ENCODE results near the gene TMEM60.
A peak's percentile ranks its signal among the peaks of the same experiment; 100 is the strongest.
"Not testable (repeated sequence)": the region's sequence is repeated elsewhere in the genome, so short reads cannot be mapped to it uniquely, and the experiment has no call there.

The TMEM60 gene, protein sequence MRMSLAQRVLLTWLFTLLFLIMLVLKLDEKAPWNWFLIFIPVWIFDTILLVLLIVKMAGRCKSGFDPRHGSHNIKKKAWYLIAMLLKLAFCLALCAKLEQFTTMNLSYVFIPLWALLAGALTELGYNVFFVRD

DNA sequence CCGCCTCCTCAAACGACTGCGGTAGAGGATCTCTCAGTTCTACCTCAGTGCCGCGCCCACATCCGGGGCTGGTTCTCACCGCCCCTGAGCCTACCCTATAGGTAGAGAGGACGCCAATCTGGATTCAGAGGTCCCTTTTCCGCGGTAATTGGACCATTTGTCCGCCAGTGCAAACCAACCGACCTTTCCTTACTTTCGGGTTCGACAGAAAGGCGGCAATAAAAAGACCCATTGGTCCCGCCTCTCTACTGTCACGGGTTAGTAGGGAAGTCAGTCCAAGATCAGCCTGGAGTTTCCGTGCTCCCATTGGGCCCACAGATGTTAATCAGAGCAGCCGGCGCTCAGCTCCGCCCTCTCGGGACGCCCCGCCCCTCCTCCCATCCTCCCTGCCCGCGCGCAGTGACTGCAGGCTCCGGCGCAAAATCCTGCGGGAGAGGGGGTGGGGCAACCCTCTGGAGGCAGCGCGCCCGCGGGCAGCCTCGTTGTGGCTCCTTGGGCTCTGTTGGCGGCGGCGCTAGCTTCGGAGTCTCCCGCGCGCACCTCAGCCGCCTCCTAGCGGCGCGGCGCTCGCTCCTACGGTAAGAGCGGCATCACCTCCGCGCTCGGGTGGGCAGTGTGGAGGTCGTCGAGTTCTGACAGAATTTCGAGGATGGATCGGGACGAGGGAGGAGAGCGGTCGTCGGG is at the start of gene TMEM60, which contains the start of gene PHTF2:
TSS of gene TMEM60 (minus strand) at position 41 of the 684 bp plus-strand sequence. CDS start 4,061 bp downstream, outside the sequence.
TSS of gene PHTF2 (plus strand) at position 380 of the 684 bp plus-strand sequence.
- DNase-seq = peak; percentile 79 to 100 (median 98)

DNA sequence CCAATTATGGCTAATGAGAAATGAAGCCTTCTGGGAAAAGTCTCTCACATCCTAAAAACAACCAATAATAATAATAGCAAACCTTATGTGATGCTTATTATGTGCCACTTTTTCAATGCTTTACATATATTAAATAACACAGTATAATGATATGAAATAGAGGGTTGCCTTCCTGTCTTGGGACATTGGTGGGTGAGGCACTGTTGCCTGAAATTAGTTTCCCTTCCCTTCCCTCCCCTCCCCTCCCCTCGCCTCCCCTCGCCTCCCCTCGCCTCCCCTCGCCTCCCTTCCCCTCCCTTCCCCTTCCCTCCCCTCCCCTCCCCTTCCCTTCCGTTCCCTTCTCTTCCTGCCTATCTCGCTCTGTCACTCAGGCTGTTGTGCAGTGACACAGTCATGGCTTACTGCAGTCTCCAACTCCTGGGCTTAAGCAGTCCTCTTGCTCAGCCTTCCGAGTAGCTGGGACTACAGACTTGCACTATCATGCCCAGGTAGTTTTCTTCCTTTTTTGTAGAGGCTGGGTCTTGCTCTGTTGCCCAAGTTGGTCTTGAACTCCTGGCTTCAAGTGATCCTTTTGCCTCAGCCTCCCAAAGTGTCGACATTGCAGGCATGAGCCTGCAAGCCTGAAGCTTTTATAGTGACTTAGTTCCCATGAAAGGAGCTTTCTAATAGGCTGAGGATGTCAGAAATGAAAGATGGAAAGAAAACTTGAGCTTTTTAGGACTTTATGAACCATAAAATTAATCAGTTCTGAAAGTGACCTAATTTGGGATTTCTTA is 48.3 kb upstream of the TMEM60 start:
- no peak for DNase-seq

DNA sequence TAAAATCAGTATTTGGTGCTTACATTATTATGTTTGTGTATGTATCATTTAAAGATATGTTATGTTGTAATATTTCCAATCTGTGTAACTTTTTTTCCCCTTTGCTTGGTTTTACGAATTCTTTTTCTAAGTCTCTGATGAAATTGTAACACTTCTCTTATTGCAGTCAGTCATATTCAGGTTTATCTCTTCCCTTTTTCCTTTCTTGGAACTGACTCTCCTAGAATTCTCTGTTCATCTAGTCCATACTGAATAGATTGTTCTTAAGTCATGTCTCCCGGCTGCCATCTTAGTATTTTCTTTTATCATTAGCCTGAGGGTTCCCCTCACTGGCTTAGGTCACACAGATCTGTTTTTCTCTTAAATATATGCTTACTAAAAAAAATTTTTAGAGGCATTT is 45.0 kb upstream of the TMEM60 start:
- DNase-seq = no peak

DNA sequence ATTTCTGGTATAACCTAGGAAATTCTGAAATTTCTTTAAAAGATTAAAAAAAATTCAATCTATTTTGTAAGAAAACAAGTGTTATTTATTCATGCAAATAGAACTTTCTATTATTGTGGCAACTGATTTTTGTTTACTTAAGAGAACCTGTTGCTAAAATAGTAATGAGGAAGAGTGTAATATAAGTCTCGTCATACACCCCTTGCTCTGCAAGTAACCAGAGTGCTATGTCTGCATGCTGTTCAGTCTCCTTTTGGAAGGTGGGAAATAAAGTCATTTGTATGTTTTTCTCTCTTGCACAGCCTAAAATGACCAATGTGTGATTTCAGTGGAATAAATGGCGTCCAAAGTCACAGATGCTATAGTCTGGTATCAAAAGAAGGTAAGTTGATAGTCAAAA is 41.7 kb upstream of the TMEM60 start:
- no peak for DNase-seq

DNA sequence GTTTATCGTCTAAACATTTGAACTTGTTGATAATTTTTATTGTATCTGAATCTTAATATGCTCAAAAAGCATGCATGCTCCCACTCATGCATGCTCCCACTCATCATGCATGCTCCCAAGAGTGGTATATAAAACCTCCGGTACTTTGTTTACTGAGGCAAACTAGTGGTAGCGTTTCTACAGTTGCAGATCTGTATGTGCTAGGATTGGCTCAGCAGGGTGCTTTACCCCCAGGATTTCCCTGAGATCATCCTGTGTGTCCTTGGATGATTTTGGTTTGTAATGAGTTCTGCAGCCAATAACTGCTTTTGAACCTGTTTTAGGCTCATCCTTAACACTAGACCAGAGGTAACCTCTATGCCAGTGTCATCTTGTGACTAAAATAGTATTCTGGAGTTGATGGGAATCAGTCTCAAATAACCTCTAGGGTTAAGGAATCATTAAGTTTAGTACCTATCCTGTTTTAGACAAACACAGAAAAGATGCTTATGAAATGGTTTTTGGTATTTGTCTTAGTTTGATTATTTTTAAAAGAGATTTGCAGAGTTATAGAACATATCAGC is 40.8 kb upstream of the TMEM60 start:
- no peak for DNase-seq

DNA sequence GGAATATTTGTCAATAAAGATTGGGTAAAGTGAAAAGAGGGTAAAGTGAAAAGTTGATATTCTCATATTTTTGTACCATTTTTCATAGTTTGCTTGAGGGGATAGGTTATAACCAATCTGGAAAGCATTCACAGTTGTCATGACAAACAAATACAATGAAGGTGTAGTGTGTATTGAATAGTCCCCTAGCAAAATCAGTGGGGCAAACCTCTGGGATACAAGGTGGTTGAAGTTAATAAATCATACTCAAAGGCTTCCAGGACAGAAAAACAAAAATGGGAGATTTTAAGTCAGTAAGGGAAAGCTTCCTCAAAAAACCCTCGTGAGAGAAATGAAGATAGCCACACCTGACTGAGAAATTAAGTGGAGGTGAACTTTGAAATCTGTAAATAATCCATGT is 39.7 kb upstream of the TMEM60 start:
- no peak for DNase-seq

DNA sequence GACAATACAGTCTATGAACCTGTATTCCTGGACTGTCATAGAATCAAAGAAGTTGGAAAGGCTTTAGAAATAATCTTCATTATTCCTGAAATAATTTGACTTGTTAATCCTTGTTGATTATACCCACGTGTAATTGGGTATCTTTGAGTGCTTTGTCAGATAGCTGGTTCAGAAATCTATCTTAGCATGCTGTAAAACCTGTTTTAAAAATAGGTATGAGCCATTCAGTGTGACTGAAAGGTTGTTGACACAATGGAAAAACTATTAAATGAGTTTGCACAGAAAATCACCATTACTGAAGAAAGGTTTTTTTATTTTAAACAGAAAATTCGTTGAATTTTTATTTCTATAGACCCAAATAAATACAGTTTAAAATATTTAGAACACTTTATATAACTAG is 39.0 kb upstream of the TMEM60 start:
- DNase-seq = no peak

DNA sequence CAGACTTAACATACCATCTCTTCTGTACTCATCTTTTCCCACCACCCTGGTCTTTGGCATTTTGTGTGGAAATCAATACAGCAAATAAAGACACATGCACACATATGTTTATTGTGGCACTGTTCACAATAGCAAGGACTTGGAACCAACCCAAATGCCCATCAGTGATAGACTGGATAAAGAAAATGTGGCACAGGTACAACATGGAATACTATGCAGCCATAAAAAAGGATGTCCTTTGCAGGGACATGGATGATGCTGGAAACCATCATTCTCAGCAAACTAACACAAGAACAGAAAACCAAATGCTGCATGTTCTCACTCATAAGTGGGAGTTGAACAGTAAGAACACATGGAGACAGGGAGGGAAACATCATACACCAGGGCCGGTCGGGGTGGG is 38.2 kb upstream of the TMEM60 start:
- DNase-seq = not testable (repeated sequence)

DNA sequence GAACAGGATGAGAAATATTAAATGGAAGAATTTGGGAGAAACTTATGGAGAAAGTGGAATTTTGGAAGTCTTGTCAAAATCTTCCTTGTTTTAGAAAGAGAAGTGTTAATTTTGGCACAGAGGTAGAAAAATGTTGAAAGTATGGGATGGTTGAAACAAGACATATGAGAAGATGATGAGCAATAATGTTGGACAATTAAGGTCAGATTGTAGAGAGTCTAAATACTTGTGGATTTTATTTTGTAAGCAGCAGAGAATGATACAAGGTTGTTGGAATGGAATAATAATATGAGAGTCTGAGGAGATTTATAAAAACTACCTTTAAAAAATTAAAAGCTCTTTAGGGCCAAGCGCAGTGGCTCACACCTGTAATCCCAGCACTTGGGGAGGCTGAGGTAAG is 34.9 kb upstream of the TMEM60 start:
- DNase-seq = no peak

DNA sequence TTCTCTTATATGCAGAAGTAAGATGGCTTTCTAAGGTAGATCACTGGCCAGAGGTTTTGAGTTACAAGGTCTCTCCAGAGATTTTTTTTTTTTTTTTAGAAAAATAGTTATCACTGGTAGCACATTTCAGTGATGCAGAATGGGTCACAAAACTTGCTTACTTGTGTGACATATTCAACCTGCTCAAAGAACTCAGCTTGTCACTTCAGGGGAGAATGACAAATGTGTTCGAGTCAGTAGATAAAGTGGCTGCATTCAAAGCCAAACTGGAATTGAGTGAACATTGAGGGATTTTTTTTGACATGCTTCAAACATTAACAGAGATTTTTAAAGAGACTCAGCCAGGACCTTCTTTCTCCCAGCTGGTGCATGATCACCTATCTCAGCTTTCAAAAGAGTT is 33.7 kb upstream of the TMEM60 start:
- no peak for DNase-seq

DNA sequence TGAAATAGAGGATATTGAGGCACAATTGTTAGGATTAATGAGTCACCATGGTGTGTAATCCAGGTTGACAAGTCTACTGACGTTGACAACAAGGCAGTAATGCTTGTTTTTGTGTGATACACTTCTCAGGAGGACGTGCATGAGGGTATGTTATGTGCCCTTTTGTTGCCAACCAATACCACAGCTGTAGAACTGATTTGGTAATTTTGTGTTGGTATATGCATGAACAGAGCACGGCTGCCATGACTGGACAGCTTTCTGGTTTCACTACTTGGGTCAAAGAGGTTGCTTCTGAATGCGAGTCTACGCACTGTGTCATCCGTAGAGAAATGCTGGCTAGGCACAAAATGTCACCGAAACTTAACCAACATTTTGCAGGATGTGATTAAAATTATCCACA is 33.2 kb upstream of the TMEM60 start:
- no peak for DNase-seq

DNA sequence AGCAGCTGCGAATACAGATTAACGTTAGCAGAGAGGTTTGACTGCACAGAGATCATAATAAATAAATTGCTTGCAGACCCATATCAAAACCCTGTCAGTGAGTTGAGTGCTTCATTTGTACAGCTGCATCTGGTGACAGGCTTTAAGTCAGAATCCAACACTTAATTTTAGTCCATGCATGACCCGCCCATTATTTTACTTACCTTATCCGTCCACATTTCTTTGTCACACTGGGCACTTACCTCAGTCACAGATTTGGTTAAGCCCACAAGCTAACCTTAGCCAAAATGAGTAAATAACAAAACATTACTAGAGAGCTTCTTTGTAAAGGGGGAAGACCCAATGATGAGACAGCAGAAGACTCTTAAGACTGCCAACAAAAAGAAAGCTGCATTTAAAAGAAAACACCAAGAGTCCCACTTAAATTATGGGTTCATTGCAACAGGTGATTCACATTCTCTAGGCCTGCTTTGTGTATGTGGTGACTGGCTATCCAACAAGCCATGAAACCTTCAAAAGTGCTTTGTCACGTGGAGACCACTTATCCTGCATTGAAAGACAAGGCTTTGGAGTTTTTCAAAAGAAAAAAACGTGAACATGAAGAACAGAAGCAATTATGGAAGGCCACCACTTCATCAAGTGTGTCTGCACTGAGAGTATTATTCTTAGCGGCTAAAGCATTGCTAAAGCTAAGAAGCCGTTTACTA is 32.6 kb upstream of the TMEM60 start:
- no peak for DNase-seq

DNA sequence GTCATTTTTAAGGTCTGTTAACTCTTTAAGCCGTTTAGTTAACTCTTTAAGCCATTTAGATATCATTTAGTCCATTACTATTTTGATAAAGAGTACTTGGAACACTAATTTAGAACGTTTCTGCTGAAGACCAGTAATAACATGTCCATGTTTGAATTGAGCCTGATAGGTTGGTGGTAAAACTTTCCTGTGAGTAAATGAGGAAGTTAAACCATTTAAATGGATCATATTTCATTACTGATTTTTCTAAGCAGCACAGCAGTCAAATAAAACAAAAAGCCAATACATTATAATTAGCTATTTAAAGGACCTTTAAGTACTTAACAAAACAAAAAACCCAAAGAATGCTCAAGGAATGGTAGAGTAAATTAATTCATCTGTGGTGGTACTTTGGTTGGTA is 29.8 kb upstream of the TMEM60 start:
- DNase-seq = no peak

DNA sequence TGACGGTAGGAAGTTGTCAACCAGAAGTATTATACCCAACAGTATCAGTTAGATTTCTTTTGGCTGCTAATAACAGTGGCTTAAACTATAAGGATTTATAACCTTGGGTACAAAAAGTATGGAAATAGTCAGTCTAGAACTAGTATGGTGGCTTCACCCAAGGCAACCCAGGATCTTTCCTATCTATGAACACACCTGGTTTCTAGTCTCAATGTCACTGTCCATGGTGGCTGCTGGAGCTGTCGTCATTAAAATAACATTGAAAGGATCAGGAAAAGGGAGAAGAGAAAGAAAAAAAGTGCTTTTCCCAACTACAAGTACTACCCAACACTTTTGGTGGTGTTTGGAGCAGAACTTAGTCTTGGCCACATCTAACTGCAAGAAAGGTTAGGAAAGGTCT is 28.1 kb upstream of the TMEM60 start:
- no peak for DNase-seq

DNA sequence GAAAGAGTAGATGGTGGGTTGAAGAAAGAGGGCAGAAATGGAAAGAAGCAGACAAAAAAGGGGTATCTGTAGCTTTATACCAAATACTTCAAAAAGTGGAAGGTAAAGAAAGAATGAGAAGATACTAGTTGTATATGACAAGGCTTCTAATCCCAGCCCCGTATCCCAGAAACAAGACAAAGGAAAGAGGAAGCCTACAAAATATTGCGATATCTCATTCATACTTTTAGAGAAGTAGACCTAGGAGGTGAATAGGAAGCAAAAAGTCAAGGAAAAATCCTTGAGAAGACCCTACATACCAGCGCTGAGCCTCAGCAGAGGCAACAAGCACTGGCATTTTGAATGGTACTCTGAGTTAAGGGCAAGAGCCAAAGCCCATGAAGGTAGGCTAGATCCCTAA is 26.9 kb upstream of the TMEM60 start:
- no peak for DNase-seq

DNA sequence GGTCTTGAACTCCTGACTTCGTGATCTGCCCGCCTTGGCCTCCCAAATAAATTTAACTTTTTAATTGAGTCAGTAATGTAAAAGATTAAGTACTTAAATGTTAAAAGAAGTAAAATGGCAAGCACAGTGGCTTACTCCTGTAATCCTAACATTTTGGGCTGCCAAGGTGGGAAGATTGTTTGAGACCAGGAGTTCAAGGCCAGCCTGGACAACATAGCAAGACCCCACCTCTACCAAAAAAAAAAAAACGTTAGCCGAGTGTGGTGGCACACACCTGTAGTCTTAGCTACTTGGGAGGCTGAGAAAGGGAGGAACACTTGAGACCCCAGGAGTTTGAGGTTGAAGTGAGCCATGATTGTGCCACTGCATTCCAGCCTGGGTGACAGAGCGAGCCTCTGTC is 26.4 kb upstream of the TMEM60 start:
- DNase-seq = no peak

DNA sequence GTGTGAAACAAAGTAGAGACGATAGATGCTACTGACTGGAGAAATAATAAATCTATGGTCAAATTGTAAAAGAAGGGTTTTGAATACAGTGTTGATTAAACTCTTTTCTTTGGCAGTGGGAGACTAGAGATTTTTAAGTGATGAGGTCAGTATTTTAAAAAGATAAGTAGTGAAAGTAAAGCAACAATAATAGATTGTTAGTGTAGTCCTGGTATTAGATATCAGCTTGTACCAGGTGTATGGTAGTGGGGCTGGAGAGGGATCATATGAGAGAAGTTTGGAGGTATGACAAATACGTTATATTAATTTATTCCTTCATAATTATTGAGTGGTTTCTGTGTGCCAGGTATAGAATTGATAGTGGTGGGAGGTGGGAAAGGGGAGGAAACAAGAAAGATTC is 25.6 kb upstream of the TMEM60 start:
- DNase-seq = no peak

DNA sequence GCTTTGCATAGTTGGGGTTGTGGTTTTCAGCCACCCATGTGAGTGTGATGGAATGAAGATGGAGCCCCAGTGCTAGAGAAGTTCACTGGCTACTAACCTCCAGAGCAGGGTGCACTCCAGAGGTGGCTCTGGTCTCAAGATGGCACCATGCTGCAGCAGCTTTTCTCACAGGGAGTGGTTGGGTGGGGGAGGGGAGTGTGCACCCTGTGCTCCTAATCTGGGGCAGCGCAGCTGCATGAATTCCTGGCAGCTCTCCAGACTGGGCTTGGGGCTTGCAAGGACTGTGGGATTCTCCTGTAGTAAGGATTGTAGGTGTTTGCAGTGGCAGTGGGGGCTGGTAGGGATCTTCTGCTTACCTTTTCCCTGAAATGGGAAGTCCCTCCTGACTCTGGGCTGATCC is 24.0 kb upstream of the TMEM60 start:
- no peak for DNase-seq

DNA sequence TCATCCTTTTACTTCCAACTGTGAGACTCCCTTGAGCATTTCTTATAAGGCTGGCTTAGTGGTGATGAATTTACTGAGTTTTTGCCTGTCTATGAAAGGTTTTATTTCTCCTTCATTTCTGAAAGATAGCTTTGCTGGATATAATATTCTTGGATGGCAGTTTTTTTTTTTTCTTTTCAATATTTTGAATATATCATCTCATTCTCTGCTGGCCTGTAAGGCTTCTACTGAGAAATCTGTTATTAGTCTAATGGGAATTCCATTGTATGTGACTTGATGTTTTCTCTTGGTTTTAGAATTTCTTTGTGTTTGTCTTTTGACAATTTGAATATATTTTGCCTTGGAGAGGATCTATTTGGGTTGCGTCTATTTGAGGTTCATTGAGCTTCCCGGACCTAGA is 22.7 kb upstream of the TMEM60 start:
- DNase-seq = no peak

DNA sequence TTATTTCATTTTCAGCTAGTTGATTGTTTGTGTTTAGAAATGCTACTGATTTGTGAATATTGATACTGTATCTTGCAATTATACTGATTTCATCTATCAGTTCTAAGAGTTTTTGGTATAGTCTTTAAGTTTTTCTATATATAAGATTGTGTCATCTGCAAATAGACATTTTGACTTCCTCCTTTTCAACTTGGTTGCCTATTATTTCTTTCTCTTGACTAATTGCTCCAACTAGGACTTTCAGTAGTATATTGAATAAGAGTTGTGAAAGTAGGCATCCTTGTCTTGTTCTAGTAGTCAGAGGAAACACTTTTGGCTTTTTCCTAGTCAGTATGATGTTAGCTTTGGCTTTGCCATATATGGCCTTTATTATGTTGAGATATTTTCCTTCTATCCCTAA is 20.8 kb upstream of the TMEM60 start:
- no peak for DNase-seq

DNA sequence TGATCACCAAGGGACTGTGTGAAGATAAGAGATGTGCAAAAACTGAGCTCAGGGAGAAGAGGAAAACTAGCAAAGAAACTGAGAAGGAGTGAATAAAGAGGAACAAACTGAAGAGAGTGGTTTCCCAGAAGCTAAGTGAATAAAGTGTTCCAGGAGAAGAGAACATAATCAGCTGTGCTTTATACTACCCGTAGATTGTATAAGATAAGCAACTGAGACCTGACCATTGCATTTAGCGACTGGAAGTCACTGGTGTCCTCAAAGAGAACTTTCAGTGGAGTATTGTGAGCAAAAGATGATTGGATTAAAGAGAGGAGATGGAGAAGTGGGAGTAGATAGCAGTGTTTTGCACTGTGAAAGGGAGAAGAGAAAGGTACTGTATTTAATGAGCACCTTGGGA is 14.9 kb upstream of the TMEM60 start:
- DNase-seq = no peak

DNA sequence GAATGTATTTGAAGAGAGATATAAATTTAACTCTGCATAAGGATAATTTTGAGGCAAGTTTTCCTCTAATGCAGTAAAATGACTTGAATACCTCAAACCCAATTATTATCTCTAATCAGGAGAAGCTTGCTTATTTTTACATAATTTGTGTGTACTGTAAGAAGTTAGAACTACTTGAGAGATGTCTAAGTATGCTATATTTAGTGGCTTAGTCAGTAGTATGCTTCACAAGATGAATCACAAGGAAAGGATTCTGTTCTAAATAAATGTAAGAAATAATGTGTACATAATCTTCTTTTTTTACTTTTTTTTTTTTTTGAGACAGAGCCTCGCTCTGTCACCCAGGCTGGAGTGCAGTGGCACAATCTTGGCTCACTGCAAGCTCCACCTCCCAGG is 14.1 kb upstream of the TMEM60 start:
- no peak for DNase-seq
